PC-3 (cell line): ENCODE measurements around the gene METAP1D.

Source experiments
- EZH2 ChIP-seq: fragments of 300-600 bp; sonication (generic); IDR thresholded peaks from one replicate; pipeline ENCODE4 v1.6.1; 2017; ENCODE audit warnings: antibody characterized with exemption, mild to moderate bottlenecking, low read length; ENCODE audit not compliant: unreplicated experiment
- EZH2phosphoT487 ChIP-seq: fragments of 300-600 bp; sonication (generic); IDR thresholded peaks from 2 replicates; pipeline ENCODE4 v1.6.1; 2018; ENCODE audit warnings: mild to moderate bottlenecking, antibody characterized with exemption, low read length, borderline replicate concordance
- TF ChIP-seq, protein P1 (sequence below): fragments of 300-600 bp; sonication (generic); conservative IDR thresholded peaks from 2 replicates; pipeline ENCODE4 v1.5.1; 2017; ENCODE audit warnings: antibody characterized with exemption, low read depth, mild to moderate bottlenecking, low read length

- TF ChIP-seq, protein P1, sequence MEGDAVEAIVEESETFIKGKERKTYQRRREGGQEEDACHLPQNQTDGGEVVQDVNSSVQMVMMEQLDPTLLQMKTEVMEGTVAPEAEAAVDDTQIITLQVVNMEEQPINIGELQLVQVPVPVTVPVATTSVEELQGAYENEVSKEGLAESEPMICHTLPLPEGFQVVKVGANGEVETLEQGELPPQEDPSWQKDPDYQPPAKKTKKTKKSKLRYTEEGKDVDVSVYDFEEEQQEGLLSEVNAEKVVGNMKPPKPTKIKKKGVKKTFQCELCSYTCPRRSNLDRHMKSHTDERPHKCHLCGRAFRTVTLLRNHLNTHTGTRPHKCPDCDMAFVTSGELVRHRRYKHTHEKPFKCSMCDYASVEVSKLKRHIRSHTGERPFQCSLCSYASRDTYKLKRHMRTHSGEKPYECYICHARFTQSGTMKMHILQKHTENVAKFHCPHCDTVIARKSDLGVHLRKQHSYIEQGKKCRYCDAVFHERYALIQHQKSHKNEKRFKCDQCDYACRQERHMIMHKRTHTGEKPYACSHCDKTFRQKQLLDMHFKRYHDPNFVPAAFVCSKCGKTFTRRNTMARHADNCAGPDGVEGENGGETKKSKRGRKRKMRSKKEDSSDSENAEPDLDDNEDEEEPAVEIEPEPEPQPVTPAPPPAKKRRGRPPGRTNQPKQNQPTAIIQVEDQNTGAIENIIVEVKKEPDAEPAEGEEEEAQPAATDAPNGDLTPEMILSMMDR: no peak
- TF ChIP-seq EZH2 (no peak), EZH2phosphoT487 (no peak)
These were observed 100.6 kb downstream of the METAP1D start for GRCh38 chr2:172100080-172100934.
